Mononuclear cell (primary cell): ENCODE measurements around the gene SYCP2L. TPM values are rescaled to one million over a fixed set of nuclear protein-coding genes. Genes with fewer than 3 reads are reported as not detected.
"Not testable (repeated sequence)": the region's sequence is repeated elsewhere in the genome, so short reads cannot be mapped to it uniquely, and the experiment has no call there.

Experiments used
- H3K27me3 ChIP-seq: 2 replicates; pipeline ENCODE4 v1.6.0; 2011; ENCODE audit warnings: low read length, control low read depth; ENCODE audit not compliant: insufficient read depth
- H3K4me1 ChIP-seq: 2 replicates; pipeline ENCODE4 v1.5.1; 2011; ENCODE audit warnings: mild to moderate bottlenecking, low read length, control low read depth; ENCODE audit not compliant: insufficient read depth
- H3K4me3 ChIP-seq: 2 replicates; pipeline ENCODE4 v1.5.1; 2011; ENCODE audit warnings: mild to moderate bottlenecking, low read length, moderate library complexity
- H3K9me3 ChIP-seq: 2 replicates; pipeline ENCODE4 v1.5.1; 2011; ENCODE audit warnings: low read depth, mild to moderate bottlenecking, control low read depth, low read length
- total RNA-seq: library from RNA; depleted of rRNA; stranded (reverse); fragments of >200 nt; gene quantifications from one replicate; pipeline ENCODE4 v1.2.3, GENCODE V29; 2012

SYCP2L gene
- total RNA-seq, 1 donor = not detected

DNA sequence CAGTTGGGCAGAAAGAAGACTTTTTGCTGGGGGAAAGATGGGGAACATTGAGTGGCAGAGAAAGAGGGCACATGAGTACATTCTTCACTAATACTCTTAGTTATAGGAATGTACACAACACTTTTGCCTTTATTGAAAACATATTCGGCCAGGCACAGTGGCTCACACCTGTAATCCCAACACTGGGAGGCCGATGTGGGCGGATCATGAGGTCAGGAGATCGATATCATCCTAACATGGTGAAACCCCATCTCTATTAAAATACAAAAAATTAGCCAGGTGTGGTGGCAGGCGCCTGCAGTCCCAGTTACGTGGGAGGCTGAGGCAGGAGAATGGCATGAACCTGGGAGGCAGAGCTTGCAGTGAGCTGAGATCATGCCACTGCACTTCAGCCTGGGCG lies 23.8 kb upstream of the SYCP2L start:
- H3K27me3 ChIP-seq, H3K4me1 ChIP-seq, H3K9me3 ChIP-seq, H3K4me3 ChIP-seq: not testable (repeated sequence)

DNA sequence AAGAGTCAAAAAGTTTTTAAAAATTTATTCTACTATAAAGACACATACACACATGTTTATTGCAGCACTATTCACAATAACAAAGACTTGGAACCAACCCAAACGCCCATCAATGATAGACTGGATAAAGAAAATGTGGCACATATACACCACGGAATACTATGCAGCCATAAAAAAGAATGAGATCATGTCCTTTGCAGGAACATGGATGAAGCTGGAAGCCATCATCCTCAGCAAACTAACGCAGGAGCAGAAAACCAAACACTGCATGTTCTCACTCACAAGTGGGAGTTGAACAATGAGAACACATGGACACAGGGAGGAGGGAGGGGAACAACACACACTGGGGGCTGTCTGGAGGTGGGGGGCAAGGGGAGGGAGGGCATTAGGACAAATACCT lies 20.1 kb upstream of the SYCP2L start:
- H3K27me3 ChIP-seq, H3K4me3 ChIP-seq, H3K4me1 ChIP-seq, H3K9me3 ChIP-seq: not testable (repeated sequence)

DNA sequence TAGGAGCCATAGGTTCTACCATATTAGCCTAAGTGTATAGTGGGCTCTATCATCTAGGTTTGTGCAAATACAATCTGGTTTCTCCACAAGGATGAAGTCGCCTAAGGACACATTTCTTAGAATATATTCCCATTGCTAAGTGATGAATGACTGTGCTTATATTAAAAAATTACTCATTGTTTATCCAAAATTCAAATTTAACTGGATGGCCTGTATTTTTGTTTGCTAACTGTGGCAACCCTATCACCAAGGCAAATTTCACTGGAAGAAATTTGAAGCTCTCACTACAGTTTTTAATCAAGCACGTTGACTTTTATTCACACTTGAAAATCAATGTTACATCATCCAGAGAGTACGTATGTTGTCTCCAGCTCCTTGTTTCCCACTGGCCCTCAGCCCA lies 18.9 kb upstream of the SYCP2L start:
- H3K9me3 ChIP-seq = no peaks in the 10 kb centered on the region
- H3K4me1 ChIP-seq = no peaks in the 10 kb centered on the region
- H3K4me3 ChIP-seq = no peak overlapping the region
- H3K27me3 ChIP-seq = no peaks in the 10 kb centered on the region

DNA sequence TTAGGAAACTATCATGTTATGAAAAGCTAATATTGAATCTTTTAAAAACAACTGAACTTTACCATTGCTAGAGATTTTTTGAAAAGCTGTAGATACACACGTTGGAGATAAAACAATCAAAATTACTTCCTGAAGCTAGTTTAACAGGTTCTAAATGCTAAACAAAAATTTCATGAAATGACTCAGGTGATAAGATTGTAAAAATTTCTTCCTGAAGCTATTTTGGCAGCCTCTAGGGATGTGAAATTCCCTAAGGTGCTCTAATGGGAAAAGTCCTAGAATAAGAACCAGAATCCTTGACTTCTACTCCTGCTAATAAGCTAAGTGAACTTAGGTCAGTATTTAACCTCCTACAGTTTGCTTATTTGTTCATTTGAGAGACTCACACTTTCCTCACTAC lies 13.5 kb upstream of the SYCP2L start:
- H3K27me3 ChIP-seq = peaks cover 3% of the 10 kb centered on the region
- H3K4me1 ChIP-seq = no peaks in the 10 kb centered on the region
- H3K9me3 ChIP-seq = no peaks in the 10 kb centered on the region
- no peak overlapping the region for H3K4me3 ChIP-seq

DNA sequence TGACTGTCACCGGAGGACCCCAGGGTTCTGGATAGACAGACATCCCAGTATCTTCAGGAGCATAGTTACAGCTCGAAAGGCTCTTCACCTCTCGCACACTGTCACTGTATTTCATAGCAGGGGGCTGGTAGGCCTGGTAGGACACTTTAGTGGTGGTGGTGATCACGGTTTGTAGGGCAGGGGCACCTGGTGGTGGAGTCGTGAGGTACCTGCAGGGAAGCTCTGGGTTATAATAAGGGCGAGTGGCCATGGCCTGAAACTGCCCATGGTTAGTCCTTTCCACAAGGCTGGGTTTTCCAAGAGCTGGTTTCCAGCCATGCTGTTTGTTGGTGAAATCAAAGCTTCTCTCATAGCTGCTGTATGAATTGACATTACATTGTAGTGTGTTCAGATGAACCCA lies 12.6 kb upstream of the SYCP2L start:
- Histone ChIP-seq H3K9me3 (no peaks in the 10 kb centered on the region), H3K27me3 (peaks cover 5% of the 10 kb centered on the region), H3K4me3 (no peak overlapping the region), H3K4me1 (no peaks in the 10 kb centered on the region)

DNA sequence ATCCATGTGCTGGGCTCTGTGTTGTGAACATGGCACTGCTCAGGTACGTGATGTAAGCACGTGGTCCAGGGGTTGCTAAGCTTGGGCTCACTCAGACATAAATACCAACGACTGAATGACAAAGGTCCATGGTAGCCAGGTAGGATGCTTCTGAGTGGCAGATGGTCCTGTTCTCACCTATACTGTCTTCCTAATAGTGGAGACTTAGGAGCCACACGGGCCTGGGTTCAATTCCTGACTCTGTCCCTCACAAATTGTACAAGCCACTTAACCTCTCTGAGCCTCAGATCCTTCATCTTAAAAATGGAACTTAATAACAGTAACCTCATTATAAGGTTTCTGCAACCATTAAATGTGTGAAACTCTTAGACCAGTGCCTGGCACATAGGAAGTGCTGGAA lies 11.8 kb upstream of the SYCP2L start:
- H3K4me1 ChIP-seq = no peaks in the 10 kb centered on the region
- H3K9me3 ChIP-seq = no peaks in the 10 kb centered on the region
- peaks cover 13% of the 10 kb centered on the region for H3K27me3 ChIP-seq
- no peak overlapping the region for H3K4me3 ChIP-seq

DNA sequence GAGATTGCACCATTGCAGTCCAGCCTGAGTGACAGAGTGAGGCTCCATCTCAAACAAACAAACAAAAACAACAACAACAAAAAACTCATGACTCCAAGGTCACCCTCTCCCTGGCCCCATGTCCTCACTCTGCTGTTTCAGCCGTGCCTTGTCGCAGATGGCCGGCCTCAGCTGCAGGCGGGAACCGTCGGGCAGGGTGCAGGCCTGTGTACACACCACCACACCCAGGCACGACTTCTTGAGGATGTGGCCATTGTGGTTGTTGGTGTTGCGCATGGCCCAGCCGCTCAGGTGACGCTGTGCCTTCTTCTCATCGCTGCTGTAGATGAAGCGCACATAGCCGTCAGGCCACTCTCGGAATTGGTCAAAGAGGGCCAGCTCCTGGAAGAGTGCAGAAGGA lies 9.8 kb upstream of the SYCP2L start:
- Histone ChIP-seq H3K27me3 (peaks cover 33% of the 10 kb centered on the region), H3K4me1 (no peaks in the 10 kb centered on the region), H3K4me3 (no peak overlapping the region), H3K9me3 (no peaks in the 10 kb centered on the region)

DNA sequence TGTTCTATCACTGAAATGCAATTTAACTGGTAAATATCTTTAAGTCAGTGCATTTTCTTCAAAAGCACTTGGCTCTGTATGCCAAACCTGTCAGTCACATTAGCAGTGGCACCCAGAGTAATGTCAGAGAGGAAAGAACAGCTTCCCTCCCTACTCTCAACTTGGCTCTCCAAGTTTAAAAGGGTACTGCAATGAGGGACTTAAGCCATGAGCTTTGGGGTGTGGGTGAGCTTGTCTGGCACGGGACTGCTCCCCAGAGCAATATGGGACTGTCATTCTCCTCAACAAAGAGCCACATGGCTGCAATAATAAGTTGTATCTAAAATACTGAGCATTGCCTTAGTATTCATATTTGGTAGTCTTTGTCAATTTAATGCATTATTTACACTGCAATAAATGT lies 9.0 kb upstream of the SYCP2L start:
- Histone ChIP-seq H3K4me1 (no peaks in the 10 kb centered on the region), H3K27me3 (peaks cover 41% of the 10 kb centered on the region), H3K9me3 (no peaks in the 10 kb centered on the region), H3K4me3 (no peak overlapping the region)

DNA sequence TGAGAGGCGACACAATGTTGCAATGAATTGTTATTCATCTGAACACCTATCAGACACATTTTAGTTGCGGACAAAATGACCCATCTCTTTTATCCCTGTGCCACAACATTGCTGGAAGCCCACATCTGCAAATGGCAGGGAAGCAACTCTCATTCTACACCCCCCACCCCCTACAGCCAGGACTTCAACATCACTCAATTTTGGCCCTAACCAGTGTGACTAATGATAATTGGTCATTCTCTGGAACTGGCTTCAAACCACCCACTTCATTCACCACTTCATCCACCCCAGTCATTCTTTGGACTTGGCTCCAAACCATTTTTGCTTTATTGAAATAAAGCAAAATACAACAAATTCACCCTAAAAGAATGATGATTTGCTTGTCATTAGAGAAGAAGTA lies 6.5 kb upstream of the SYCP2L start:
- no peaks in the 10 kb centered on the region for H3K9me3 ChIP-seq
- peaks cover 66% of the 10 kb centered on the region for H3K27me3 ChIP-seq
- peaks cover 6% of the 10 kb centered on the region for H3K4me1 ChIP-seq
- no peak overlapping the region for H3K4me3 ChIP-seq

DNA sequence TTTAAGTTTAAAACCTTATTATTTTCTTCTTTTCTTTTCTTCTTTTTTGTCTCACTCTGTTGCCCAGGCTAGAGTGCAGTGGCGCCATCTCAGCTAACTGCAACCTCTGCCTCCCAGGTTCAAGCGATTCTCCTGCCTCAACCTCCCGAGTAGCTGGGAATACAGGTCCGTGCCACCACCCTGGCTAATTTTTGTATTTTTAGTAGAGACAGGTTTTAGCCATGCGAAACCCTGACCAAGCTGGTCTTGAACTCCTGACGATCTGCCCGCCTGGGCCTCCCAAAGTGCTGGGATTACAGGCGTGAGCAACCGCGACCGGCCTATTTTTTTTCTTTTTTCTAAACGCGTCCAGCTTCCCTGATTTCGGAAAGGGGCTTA lies 4.6 kb upstream of the SYCP2L start:
- not testable (repeated sequence) for H3K4me3 ChIP-seq, H3K9me3 ChIP-seq

DNA sequence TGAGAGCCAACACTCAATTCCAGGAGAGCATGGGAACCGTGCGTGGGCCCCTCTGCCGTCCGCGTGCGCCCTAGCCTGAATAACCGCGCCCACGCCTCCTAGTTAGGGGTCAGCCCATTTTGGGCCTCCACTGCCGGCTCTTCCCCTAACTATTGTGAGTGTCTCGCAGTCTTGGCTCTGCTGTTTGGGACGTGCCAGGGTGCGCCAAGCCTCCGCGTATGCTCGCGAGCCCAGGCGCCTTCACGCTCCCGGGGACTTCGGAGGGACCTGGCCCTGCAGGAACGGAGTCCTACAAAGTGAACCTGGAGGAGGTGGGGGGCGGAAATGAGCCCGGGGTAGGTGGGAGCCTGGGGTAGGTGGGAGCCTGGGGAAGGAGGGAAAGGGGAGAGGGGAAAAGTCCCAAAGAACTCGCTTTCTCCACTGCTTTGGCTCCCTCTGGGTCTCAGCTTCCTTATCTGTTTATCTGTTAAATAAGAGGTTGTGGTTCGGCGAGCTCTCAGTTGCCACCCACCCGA lies 4.1 kb upstream of the SYCP2L start:
- H3K4me1 ChIP-seq = peaks cover 18% of the 10 kb centered on the region
- peaks cover 89% of the 10 kb centered on the region for H3K27me3 ChIP-seq
- H3K4me3 ChIP-seq = no peak overlapping the region
- H3K9me3 ChIP-seq = no peaks in the 10 kb centered on the region

More for the DNA sequence above, 4.6 kb upstream of the SYCP2L start:
- peaks cover 85% of the 10 kb centered on the region for H3K27me3 ChIP-seq
- H3K4me1 ChIP-seq = peaks cover 14% of the 10 kb centered on the region

DNA sequence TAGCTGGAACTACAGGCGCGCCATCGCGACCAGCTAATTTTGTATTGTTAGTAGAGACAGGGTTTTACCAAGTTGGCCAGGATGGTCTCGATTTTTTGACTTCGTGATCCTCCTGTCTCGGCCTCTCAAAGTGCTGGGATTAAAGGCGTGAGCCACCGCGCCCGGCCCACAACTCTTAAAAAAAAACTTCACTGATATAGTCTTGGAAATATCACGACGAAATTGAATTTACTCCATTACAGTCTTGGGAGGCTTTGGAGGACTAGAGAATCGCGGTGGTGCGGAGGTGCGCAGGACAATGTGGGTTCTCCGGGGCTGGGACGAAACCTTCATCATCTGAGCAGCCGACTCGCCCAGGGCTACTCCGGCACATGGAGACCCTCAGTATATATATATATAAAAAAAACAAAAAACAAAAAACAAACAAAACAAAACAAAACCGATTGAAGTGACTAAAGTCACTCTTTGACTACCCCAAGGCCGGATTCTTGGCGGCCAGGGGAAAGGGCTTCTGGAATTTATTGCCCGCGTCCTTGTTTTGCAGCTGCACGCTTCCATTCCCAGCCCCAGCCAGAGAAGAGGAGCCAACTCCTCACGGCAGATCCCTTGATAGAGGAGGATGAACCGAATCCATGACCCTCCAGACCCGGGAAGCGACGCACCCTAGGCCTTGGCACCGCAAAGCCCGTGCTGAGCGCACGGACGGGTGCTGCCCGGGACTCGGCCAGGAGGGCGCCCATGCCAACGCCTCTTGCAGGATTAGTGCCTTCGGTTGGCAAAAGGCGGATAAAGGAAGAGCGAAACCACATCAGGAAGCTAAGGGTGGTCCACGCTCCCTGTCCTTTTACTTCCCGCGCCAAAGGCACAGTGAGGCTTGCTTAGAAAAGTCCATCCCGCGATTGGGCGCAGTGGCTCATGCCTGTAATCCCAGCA lies 3.3 kb upstream of the SYCP2L start:
- Histone ChIP-seq H3K9me3 (no peaks in the 10 kb centered on the region), H3K4me3 (no peak overlapping the region), H3K4me1 (peaks cover 19% of the 10 kb centered on the region), H3K27me3 (peaks cover 92% of the 10 kb centered on the region)

DNA sequence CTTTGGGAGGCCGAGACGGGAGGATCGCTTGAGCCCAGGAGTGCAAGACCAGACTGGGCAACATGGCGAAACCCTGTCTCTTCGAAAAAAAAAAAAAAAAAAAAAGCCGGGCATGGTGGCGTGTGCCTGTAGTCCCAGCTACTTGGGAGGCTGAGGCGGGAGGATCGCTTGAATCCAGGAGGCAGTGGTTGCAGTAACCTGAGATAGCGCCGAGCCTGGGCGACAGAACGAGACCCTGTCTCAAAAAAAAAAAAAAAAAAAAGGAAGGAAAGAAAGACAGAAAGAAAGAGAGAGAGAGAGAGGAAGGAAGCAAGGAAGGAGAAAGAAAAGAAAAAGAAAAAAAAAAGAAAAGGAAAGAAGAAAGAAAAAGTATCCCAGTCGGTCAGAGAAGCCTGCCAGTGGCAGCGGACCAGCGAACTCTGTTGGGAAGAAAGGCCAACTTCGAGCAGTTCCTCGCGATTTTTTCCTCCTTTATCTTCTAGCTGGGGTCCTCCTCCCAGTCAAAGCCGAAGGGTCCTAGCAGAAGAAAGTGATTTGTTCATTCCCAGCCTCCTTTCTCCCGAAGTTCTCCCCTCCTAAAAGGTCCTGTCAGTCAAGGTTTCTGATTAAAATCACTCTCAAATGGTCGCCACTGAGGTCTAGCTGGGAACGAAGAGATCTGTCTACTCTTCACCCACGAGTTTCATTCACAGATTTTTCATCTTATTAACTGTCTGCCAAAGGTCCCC lies 2.4 kb upstream of the SYCP2L start:
- Histone ChIP-seq H3K27me3 (peaks cover 89% of the 10 kb centered on the region), H3K4me3 (no peak overlapping the region), H3K4me1 (peaks cover 19% of the 10 kb centered on the region), H3K9me3 (no peaks in the 10 kb centered on the region)

DNA sequence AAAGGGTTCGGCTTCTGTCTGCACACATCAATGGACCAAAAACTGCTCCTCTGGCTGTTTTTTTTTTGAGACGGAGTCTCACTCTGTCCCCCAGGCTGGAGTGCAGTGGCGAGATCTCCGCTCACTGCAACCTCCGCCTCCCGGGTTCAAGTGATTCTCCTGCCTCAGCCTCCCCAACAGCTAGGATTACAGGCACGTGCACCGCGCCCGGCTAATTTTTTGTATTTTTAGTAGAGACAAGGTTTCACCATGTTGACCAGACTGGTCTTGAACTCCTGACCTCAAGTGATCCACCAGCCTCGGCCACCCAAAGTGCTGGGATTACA lies 524 bp upstream of the SYCP2L start:
- Histone ChIP-seq H3K4me1 (peaks cover 25% of the 10 kb centered on the region), H3K27me3 (peaks cover 77% of the 10 kb centered on the region)
- H3K9me3 ChIP-seq, H3K4me3 ChIP-seq: not testable (repeated sequence)

DNA sequence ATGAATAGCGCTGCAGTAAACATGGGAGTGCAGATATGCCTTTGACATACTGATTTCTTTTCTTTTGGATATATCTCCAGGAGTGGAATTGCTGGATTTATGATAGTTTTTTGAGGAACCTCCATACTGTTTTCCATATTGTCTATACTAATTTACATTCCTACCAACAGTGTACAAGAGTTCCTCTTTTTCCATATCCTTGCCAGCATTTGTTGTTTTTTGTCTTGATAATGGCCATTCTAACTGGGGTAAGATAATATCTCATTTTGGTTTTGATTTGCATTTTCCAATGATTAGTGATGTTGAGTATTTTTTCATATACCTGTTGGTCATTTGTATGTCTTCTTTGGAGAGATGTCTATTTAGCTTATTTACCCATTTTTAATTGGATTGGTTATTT lies 3.3 kb downstream of the SYCP2L start:
- H3K4me3 ChIP-seq = no peak overlapping the region
- H3K4me1 ChIP-seq = peaks cover 19% of the 10 kb centered on the region
- peaks cover 39% of the 10 kb centered on the region for H3K27me3 ChIP-seq
- no peaks in the 10 kb centered on the region for H3K9me3 ChIP-seq
